Neural crest cell (in vitro differentiated cells): ENCODE measurements around the gene NAA20. TPM values are rescaled to one million over a fixed set of nuclear protein-coding genes. Genes with fewer than 3 reads are reported as not detected.

Source experiments
- DNase-seq: peaks from one replicate; pipeline ENCODE4 v3.0.0; 2021; ENCODE audit warnings: low read depth, mixed read lengths, low spot score
- H3K27ac Mint-ChIP-seq: one replicate; pipeline ENCODE4 v1.8.0; 2021; ENCODE audit warnings: mild to moderate bottlenecking, mixed read lengths; ENCODE audit not compliant: unreplicated experiment
- H3K27me3 Mint-ChIP-seq: 2 replicates; pipeline ENCODE4 v1.8.0; 2021; ENCODE audit warnings: low read depth, mild to moderate bottlenecking, mixed read lengths
- H3K36me3 Mint-ChIP-seq: 2 replicates; pipeline ENCODE4 v1.8.0; 2021; ENCODE audit warnings: low read depth, mild to moderate bottlenecking, mixed read lengths
- H3K4me1 Mint-ChIP-seq: 2 replicates; pipeline ENCODE4 v1.8.0; 2021; ENCODE audit warnings: mixed read lengths
- H3K4me3 Mint-ChIP-seq: one replicate; pipeline ENCODE4 v1.8.0; 2021; ENCODE audit warnings: mild to moderate bottlenecking, mixed read lengths
- H3K9me3 Mint-ChIP-seq: 2 replicates; pipeline ENCODE4 v1.8.0; 2021; ENCODE audit warnings: mixed read lengths
- CTCF ChIP-seq: fragments of 200-600 bp; sonication (generic); conservative IDR thresholded peaks from 2 replicates; pipeline ENCODE4 v1.5.0; 2021; ENCODE audit warnings: antibody characterized with exemption, mild to moderate bottlenecking
- total RNA-seq: library from RNA; stranded (reverse); gene quantifications from 2 replicates; pipeline ENCODE4 v1.2.1, GENCODE V29; 2021

NAA20 gene
- total RNA-seq, 1 donor from 2014 or later, result 38.2 TPM

GRCh38 chr20:19992996-19993908, 23.9 kb upstream of the NAA20 start:
- peaks cover 39% of the 10 kb centered on the region for H3K4me1 Mint-ChIP-seq
- peak overlapping the region; percentile 24 for H3K27ac Mint-ChIP-seq
- TF ChIP-seq CTCF, result no peak
- no peaks in the 10 kb centered on the region for H3K9me3 Mint-ChIP-seq
- no peaks in the 10 kb centered on the region for H3K27me3 Mint-ChIP-seq
- peak overlapping the region; percentile 32 for H3K4me3 Mint-ChIP-seq
- no peaks in the 10 kb centered on the region for H3K36me3 Mint-ChIP-seq
- DNase-seq, result no peak

GRCh38 chr20:19993958-19994669, 23.0 kb upstream of the NAA20 start:
- peaks cover 39% of the 10 kb centered on the region for H3K4me1 Mint-ChIP-seq

GRCh38 chr20:19995220-19995863, 21.8 kb upstream of the NAA20 start:
- no peaks in the 10 kb centered on the region for H3K9me3 Mint-ChIP-seq
- no peak for DNase-seq
- H3K27me3 Mint-ChIP-seq, result no peaks in the 10 kb centered on the region
- peak; percentile 96 for TF ChIP-seq CTCF
- peaks cover 39% of the 10 kb centered on the region for H3K4me1 Mint-ChIP-seq
- H3K27ac Mint-ChIP-seq, result no peak overlapping the region
- no peaks in the 10 kb centered on the region for H3K36me3 Mint-ChIP-seq
- no peak overlapping the region for H3K4me3 Mint-ChIP-seq

More at GRCh38 chr20:19993958-19994669, 23.0 kb upstream of the NAA20 start:
- Mint-ChIP-seq H3K9me3 (no peaks in the 10 kb centered on the region), H3K36me3 (no peaks in the 10 kb centered on the region), H3K27ac (no peak overlapping the region), H3K27me3 (no peaks in the 10 kb centered on the region), H3K4me3 (no peak overlapping the region)
- no peak for DNase-seq
- TF ChIP-seq CTCF, result no peak

- no peaks in the 10 kb centered on the region for H3K36me3 Mint-ChIP-seq
- H3K4me3 Mint-ChIP-seq, result no peak overlapping the region
- no peak overlapping the region for H3K27ac Mint-ChIP-seq
Measured at GRCh38 chr20:19996222-19996621, 20.9 kb upstream of the NAA20 start.

More at GRCh38 chr20:19996222-19996621, 20.9 kb upstream of the NAA20 start:
- no peak for TF ChIP-seq CTCF
- H3K27me3 Mint-ChIP-seq, result no peaks in the 10 kb centered on the region
- DNase-seq, result no peak
- H3K4me1 Mint-ChIP-seq, result peaks cover 31% of the 10 kb centered on the region
- no peaks in the 10 kb centered on the region for H3K9me3 Mint-ChIP-seq
